SKM-1 (cell line): ENCODE results near the gene POLR3GL.
A peak's percentile ranks its signal among the peaks of the same experiment; 100 is the strongest.

Experiments used
- DNase-seq: peaks from one replicate; lab custom pipeline; 2025; ENCODE audit not compliant: unreplicated experiment; lab: John Stamatoyannopoulos, UW

POLR3GL gene

GRCh38 chr1:145972580-145972979 lies 8.1 kb downstream of the POLR3GL start:
- no peak for DNase-seq

- no peak for DNase-seq
Observed at GRCh38 chr1:145974721-145975120, 10.2 kb downstream of the POLR3GL start.

GRCh38 chr1:145975216-145975615 lies 10.7 kb downstream of the POLR3GL start:
- no peak for DNase-seq

GRCh38 chr1:145977016-145977415 lies 12.5 kb downstream of the POLR3GL start:
- DNase-seq, result no peak

- DNase-seq, result peak; percentile 91
Observed at GRCh38 chr1:145977486-145978470, 13.3 kb downstream of the POLR3GL start.

- no peak for DNase-seq
Observed at GRCh38 chr1:145978471-145978853, 14.0 kb downstream of the POLR3GL start.

GRCh38 chr1:145978854-145979745 lies 14.6 kb downstream of the POLR3GL start:
- peak; percentile 100 for DNase-seq

- DNase-seq, result peak; percentile 79
Observed at GRCh38 chr1:145979746-145980456, 15.4 kb downstream of the POLR3GL start.

GRCh38 chr1:145980457-145980994 lies 16.0 kb downstream of the POLR3GL start:
- no peak for DNase-seq

GRCh38 chr1:145982010-145982723 lies 17.7 kb downstream of the POLR3GL start:
- DNase-seq, result no peak

GRCh38 chr1:145983206-145983675 lies 18.8 kb downstream of the POLR3GL start:
- no peak for DNase-seq

- DNase-seq, result no peak
Observed at GRCh38 chr1:145983960-145984830, 19.7 kb downstream of the POLR3GL start.

- no peak for DNase-seq
Observed at GRCh38 chr1:145985129-145985501, 20.6 kb downstream of the POLR3GL start.

GRCh38 chr1:145985502-145986439 lies 21.3 kb downstream of the POLR3GL start:
- DNase-seq, result peak; percentile 90

GRCh38 chr1:145986551-145986950 lies 22.1 kb downstream of the POLR3GL start:
- DNase-seq, result no peak

GRCh38 chr1:145987926-145988325 lies 23.4 kb downstream of the POLR3GL start:
- no peak for DNase-seq

GRCh38 chr1:145988773-145989172 lies 24.3 kb downstream of the POLR3GL start:
- no peak for DNase-seq
